BLaER1 (cell line): ENCODE results near the gene CDH23.
A peak's percentile ranks its signal among the peaks of the same experiment; 100 is the strongest.

Experiments
- H3K27ac ChIP-seq: shearing (Covaris generic); formaldehyde crosslinking; 2 replicates; pipeline ENCODE4 v1.8.1; 2022
- H3K27me3 ChIP-seq: shearing (Covaris generic); formaldehyde crosslinking; 2 replicates; pipeline ENCODE4 v1.8.1; 2022
- H3K36me3 ChIP-seq: shearing (Covaris generic); formaldehyde crosslinking; 2 replicates; pipeline ENCODE4 v1.8.1; 2022
- H3K4me1 ChIP-seq: shearing (Covaris generic); formaldehyde crosslinking; 2 replicates; pipeline ENCODE4 v1.8.1; 2022
- H3K4me2 ChIP-seq: shearing (Covaris generic); formaldehyde crosslinking; 2 replicates; pipeline ENCODE4 v1.8.1; 2022
- H3K4me3 ChIP-seq: shearing (Covaris generic); formaldehyde crosslinking; 2 replicates; pipeline ENCODE4 v1.8.1; 2022
- H3K9ac ChIP-seq: shearing (Covaris generic); formaldehyde crosslinking; 2 replicates; pipeline ENCODE4 v1.8.1; 2022
- H3K9me3 ChIP-seq: shearing (Covaris generic); formaldehyde crosslinking; 2 replicates; pipeline ENCODE4 v1.8.1; 2022
- H4K20me1 ChIP-seq: shearing (Covaris generic); formaldehyde crosslinking; 2 replicates; pipeline ENCODE4 v1.8.1; 2022
- Cebpa-rat ChIP-seq: shearing (Covaris generic); IDR thresholded peaks from 2 replicates; pipeline ENCODE4 v1.8.1; 2022

The CDH23 gene

DNA sequence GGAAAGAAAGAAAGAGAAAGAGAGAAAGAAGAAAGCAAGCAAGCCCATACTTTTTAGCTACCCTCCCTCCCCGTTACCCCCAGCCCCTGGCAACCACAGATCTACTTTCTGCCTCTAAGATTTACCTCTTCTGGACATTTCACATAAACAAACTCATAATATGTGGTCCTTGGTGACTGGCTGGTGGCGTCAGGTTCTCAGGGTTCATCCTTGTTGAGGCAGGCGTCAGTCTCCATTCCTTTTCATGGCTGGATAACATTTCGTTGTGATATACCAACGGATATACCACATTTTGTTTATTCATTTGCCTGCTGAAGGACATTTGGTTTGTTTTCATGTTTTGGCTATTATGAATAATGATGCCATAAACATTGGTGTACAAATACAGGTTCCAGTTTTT is 30.5 kb downstream of the CDH23 start:
- Histone ChIP-seq H4K20me1 (no peaks in the 10 kb centered on the region), H3K4me1 (peaks cover 13% of the 10 kb centered on the region)

DNA sequence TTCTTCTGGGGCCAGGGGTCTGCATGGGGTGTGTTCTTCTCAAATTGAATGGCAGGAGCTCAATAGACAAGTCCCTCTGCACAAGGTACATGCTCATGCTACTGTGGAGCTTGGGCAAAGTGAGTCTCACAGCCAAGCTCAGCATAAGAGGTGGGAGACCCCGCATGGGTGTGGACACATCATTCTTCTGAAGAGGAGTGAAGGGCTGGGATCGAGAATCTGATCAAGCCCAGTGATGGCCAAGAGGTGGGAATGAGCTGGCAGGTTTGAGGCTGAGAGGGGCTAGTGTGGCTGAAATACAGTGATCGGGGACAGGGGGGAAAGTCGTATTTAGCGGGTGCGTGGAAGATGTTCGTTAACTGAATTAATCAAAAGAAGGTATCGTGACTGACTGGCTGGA is 32.6 kb downstream of the CDH23 start:
- no peak for TF ChIP-seq Cebpa-rat
- Histone ChIP-seq H3K4me3 (no peak overlapping the region), H3K27ac (no peak overlapping the region), H3K36me3 (no peaks in the 10 kb centered on the region), H3K4me2 (no peak overlapping the region), H3K9me3 (no peaks in the 10 kb centered on the region), H3K9ac (no peak overlapping the region), H3K27me3 (no peaks in the 10 kb centered on the region), H4K20me1 (no peaks in the 10 kb centered on the region), H3K4me1 (peaks cover 13% of the 10 kb centered on the region)

More for the DNA sequence above, 30.5 kb downstream of the CDH23 start:
- no peaks in the 10 kb centered on the region for H3K36me3 ChIP-seq
- H3K27ac ChIP-seq: no peak overlapping the region
- no peak overlapping the region for H3K9ac ChIP-seq
- no peak for TF ChIP-seq Cebpa-rat
- no peaks in the 10 kb centered on the region for H3K9me3 ChIP-seq
- no peak overlapping the region for H3K4me3 ChIP-seq
- no peaks in the 10 kb centered on the region for H3K27me3 ChIP-seq
- H3K4me2 ChIP-seq: no peak overlapping the region

DNA sequence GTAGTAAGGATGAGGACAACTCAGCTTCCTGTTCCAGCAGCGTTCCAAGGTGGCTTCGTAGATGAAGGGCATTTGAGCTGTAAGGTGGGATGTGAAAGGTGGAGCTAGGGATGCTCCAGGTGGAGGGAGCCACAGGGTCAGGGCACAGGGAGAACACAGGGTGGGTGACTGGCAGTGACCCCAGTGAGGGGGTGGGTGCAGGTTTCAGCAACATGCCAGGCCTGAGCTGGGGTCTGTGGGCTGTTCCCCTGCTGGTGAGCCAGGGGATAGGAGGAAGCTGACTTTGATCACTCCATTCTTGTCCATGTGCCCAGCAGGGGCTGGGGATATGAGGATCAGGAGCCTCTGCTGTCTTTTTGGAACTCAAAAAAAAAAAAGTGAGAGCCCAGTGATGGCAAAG is 33.2 kb downstream of the CDH23 start:
- Histone ChIP-seq H3K9ac (no peak overlapping the region), H3K27ac (no peak overlapping the region), H3K4me3 (no peak overlapping the region), H3K36me3 (no peaks in the 10 kb centered on the region), H3K4me1 (peaks cover 11% of the 10 kb centered on the region), H3K9me3 (no peaks in the 10 kb centered on the region), H4K20me1 (no peaks in the 10 kb centered on the region), H3K27me3 (no peaks in the 10 kb centered on the region), H3K4me2 (no peak overlapping the region)
- no peak for TF ChIP-seq Cebpa-rat

DNA sequence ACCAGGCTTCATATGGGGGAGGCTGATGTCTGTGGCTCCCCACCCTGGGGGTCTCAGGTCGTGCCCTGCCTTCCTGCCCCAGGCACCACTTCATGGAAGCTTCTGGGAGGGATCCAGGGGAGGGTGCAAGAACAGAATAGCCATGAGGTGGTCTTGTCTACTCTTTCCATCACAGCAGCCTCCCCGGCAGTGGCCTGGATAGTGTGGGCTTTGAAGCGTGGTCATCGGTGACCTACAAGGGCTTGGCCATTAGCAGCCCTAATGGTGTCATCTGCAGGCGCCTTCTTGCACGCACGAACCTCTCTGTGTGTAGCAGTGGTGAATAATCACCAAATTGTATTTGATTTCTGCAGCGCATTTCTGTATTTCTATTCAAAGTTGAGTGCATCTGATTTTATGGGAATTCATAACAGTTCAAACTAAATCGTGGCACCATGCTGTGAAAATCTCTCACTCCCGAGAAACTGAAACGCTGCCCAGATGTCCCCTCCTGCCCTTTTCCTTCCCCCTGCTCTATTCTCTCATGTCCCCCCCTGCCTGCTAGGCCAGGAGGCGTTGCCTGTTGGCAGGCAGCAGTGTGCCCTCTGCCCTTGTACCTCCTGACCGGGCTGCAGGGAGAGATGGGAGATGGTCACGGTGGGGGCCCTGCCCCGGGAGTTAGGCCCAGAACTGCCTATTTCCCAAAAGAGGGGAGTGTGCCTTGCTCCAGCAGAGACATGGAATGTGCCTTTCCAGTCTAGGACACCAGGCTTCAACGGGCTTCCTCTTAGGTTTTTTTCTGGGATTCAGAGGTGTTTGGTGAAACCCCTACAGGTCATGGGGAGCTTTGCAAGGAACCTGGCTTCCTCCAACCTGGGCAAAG is 34.8 kb downstream of the CDH23 start:
- Histone ChIP-seq H3K4me3 (no peak overlapping the region), H3K27ac (no peak overlapping the region), H3K9me3 (no peaks in the 10 kb centered on the region), H3K9ac (no peak overlapping the region), H3K4me2 (no peak overlapping the region), H3K4me1 (peaks cover 14% of the 10 kb centered on the region), H3K27me3 (no peaks in the 10 kb centered on the region), H4K20me1 (no peaks in the 10 kb centered on the region), H3K36me3 (no peaks in the 10 kb centered on the region)
- no peak for TF ChIP-seq Cebpa-rat

DNA sequence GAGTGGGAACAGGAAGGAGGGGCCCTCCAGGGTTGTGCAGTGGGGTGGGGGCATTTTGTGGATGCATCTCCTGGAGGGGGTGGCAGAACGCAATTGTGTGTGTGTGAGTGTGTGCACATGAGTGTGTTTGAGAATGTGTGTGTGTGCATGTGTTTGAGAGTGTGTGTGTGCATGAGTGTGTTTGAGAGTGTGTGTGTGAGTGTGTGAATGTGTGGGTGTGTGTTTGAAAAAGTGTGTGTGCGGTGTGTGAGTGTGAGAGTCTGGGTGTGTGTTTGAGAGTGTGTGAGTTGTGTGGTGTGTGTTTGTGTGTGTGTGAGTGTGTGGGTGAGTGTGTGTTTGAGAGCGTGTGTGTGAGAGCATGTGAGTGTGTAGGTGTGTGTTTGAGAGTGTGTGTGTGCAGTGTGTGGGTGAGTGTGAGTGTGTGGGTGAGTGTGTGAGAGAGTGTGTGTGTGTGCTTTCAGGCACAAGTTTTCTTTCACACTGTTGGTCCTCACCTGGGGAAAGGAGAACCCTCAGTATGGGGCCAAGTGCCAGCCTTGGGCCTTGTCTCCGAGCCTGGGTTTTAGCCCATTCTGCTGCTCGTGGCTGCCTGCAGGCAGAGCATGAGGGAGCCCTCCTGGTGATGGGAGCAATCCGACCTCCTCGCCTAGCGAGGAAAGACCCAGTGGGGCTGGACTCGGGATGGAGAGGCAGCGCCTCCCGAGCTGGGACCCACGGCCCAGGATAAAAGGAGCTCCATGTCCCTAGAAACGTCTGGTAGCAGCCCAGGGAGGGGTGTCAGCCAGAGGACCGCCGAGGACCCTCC is 35.6 kb downstream of the CDH23 start:
- Histone ChIP-seq H3K36me3 (no peaks in the 10 kb centered on the region), H3K4me1 (peaks cover 22% of the 10 kb centered on the region), H4K20me1 (no peaks in the 10 kb centered on the region), H3K27me3 (no peaks in the 10 kb centered on the region), H3K27ac (no peak overlapping the region), H3K9ac (no peak overlapping the region), H3K9me3 (no peaks in the 10 kb centered on the region), H3K4me3 (no peak overlapping the region), H3K4me2 (no peak overlapping the region)
- TF ChIP-seq Cebpa-rat: no peak

DNA sequence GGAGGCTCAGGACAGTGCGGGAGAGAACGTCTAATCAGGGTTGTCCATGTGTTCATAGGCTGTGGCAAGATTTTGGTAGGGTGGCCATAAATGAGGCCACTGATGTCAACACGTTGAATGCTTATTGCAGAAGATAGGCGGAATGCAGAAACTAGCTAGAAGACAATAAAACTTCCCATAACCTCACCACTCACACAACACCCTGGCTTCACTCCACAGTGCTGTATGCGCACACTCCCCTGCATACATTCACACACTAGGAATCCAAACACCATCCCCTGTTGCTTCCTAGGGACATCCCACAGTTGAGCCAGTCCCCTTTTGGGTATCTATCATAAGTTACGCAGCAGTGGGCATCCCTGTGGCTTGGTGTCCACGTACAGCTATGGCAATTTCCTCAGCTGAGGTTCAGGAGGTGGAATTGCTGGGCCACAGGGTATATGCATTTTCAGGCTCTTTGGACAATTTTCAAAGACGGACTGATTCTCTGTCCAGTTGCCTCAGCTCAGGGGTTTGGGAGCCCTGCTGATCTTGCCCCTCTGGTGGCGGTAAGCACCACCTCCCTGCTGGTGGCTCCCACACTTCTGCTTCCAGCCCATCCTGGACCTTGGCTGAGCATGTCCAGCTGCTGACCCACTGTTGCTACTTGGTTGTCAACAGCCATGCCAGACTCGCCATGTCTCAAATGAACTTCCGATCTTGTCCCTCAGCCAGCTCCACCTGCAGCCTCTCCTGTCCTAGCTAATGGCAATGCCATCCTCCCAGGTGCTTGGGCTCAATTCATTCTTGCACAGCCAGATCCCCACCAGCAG is 36.4 kb downstream of the CDH23 start:
- no peak overlapping the region for H3K27ac ChIP-seq
- H3K4me1 ChIP-seq: peaks cover 22% of the 10 kb centered on the region
- no peak overlapping the region for H3K4me2 ChIP-seq
- H3K9me3 ChIP-seq: no peaks in the 10 kb centered on the region
- H3K9ac ChIP-seq: no peak overlapping the region
- H3K27me3 ChIP-seq: no peaks in the 10 kb centered on the region
- no peaks in the 10 kb centered on the region for H3K36me3 ChIP-seq
- TF ChIP-seq Cebpa-rat: no peak
- H3K4me3 ChIP-seq: no peak overlapping the region
- no peaks in the 10 kb centered on the region for H4K20me1 ChIP-seq

DNA sequence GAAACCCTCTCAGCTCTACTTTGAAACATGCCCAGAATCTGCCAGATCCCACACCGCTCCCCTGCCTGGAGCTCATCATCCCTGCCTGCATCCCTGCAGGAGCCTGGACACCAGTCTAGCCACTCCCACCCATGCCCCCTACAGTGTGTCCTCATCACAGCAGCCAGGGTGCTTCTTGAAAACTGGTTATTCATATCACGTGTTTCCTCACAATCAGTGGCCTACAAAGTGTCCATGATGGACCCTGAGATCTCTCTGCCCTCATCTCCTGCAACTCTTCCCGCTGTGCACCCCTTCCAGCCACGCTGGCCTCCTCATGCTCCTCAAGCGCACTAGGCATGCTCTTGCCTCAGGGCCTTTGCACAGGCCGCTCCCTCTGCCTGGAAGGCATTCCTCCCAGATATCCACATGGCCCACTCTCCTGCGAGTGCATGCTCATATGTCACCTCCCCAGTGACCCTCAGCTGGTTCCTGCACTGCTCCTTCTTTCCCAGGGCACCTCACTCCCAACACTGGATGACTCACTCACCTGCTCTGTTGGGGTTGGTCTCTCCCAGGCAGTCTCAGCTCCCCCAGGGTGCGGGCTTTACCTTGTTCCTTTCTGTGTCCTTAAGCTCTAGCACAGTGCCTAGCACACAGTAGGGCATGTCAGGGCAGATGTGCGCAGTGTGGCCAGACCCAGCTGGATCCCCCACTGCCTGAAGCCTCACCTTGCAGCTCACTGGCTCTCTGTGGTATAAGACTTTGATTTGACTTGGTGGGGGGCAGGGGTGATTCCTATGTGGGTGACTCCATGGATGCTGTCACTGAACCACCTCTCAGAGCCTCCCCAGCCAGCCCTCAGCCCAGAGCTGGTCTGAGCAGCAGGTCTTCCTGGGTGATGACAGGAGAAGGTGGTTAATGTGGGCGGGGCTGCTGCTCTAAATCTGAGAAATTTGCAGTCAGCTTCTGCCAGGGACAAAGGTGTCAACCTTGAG is 37.3 kb downstream of the CDH23 start:
- no peak for TF ChIP-seq Cebpa-rat
- Histone ChIP-seq H3K4me3 (no peak overlapping the region), H3K36me3 (no peaks in the 10 kb centered on the region), H3K9ac (no peak overlapping the region), H3K27me3 (no peaks in the 10 kb centered on the region), H3K9me3 (no peaks in the 10 kb centered on the region), H4K20me1 (no peaks in the 10 kb centered on the region), H3K4me2 (no peak overlapping the region), H3K27ac (no peak overlapping the region), H3K4me1 (peaks cover 22% of the 10 kb centered on the region)

DNA sequence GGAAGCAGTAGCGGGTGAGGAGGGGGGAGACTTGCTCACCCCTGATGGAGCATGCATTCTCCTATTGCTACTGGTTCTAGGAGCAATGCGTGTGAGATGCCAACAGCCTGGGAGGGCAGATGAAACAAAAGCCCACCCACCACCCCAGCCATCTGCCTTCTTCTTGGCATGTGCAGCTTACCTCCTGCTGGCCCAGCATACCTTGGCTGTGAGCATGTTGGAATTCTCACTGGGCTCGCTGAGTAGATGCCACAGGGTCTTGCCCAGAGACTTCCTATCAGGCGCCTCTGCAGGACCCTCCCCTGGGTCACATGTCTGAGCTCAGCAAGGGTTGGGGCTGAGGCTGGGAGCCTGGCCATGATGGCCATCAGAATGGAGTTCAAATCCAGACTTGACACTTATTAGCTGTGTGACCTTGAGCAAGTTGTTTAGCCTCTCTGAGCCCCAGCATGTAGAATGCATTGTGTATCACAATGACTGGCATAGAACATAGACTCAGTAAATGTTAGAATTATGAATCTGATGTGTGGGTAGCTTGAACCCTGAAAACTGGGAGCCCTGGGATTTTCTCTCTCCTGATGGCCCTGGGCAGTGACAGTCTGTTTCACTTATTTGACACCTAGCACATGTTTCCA is 38.2 kb downstream of the CDH23 start:
- H3K4me3 ChIP-seq: no peak overlapping the region
- no peaks in the 10 kb centered on the region for H3K9me3 ChIP-seq
- H3K27ac ChIP-seq: no peak overlapping the region
- no peaks in the 10 kb centered on the region for H3K36me3 ChIP-seq
- H4K20me1 ChIP-seq: no peaks in the 10 kb centered on the region
- H3K4me2 ChIP-seq: peak overlapping the region; percentile 64
- H3K9ac ChIP-seq: no peak overlapping the region
- H3K4me1 ChIP-seq: peaks cover 22% of the 10 kb centered on the region
- no peaks in the 10 kb centered on the region for H3K27me3 ChIP-seq
- TF ChIP-seq Cebpa-rat: no peak
